D721Med (cell line): ENCODE measurements around the gene IL25.

Experiments used
- DNase-seq: peaks from one replicate; pipeline ENCODE4 v3.0.0; 2011; ENCODE audit warnings: low spot score; ENCODE audit not compliant: insufficient read length
- FAIRE-seq: peaks from 2 replicates; lab custom pipeline; 2011; peaks lifted over from hg19 to GRCh38; lab: Jason Lieb, UNC
- CTCF ChIP-seq: IDR thresholded peaks from 2 replicates; pipeline ENCODE4 v1.5.1; 2012; ENCODE audit warnings: mild to moderate bottlenecking, control low read depth; ENCODE audit not compliant: insufficient read depth; ENCODE audit errors: missing control alignments

IL25 gene

GRCh38 chr14:23335623-23336022 is 37.0 kb upstream of the IL25 start:
- TF ChIP-seq CTCF: no peak
- no peak for DNase-seq
- FAIRE-seq: no peak

GRCh38 chr14:23339506-23340268 is 32.9 kb upstream of the IL25 start:
- no peak for TF ChIP-seq CTCF
- no peak for DNase-seq
- FAIRE-seq: no peak

- no peak for FAIRE-seq
- TF ChIP-seq CTCF: no peak
- DNase-seq: no peak
Observed at GRCh38 chr14:23344481-23344880, 28.1 kb upstream of the IL25 start.

- no peak for TF ChIP-seq CTCF
- DNase-seq (no peak), FAIRE-seq (no peak)
Observed at GRCh38 chr14:23345987-23346692, 26.5 kb upstream of the IL25 start.

- DNase-seq (no peak), FAIRE-seq (no peak)
- TF ChIP-seq CTCF: no peak
Observed at GRCh38 chr14:23346693-23347405, 25.8 kb upstream of the IL25 start.

GRCh38 chr14:23347406-23348296 is 25.0 kb upstream of the IL25 start:
- DNase-seq (no peak), FAIRE-seq (no peak)
- TF ChIP-seq CTCF: no peak
